Measurements from ENCODE around the gene CLPTM1L.

Gene CLPTM1L

GRCh38 chr5:1344975-1345838 is at the start of gene CLPTM1L:
Gene CLPTM1L, minus strand, starts transcription at chr5:1345099. Its CDS starts 258 bp downstream, at chr5:1344841.
- peak; percentile 55 to 82 for DNase-seq (ENCODE audit: extremely low read depth in 1 of 2, low read depth in 1 of 2)

DNA sequence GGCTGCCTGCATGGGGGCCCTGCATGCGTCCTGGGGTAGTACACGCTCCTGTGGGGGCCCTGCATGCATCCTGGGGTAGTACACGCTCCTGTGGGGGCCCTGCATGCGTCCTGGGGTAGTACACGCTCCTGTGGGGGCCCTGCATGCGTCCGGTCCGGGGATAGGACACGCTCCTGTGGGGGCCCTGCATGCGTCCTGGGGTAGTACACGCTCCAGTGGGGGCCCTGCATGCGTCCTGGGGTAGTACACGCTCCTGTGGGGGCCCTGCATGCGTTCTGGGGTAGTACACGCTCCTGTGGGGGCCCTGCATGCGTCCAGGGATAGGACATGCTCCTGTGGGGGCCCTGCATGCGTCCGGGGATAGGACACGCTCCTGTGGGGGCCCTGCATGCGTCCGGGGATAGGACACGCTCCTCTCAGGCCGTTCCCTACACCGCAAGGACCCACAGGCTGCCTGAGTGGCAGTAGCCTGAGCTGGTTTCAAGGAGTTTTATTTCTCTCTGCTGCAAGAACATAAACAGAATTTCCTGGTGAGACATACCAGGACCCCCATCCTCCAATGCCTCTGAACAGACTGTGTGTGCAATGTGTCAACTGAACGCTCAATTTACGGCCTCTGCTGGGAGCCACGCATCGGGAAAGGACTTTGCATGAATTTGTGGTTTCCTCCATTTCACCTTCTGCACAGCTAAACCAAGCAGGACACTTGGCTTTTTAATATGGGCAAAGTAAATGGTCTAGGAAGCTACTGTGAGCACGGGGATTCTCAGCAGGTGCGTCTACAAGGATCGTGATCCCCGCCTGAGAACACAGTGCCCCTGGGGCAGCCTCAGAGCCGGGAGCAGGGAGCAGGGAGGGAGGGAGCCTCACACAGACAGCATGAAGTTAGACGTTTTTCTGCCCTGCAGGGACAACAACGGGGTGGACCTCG is 48.9 kb upstream of the CLPTM1L start:
- DNase-seq (ENCODE audit: extremely low read depth in 1 of 2, low read depth in 1 of 2) = no peak

GRCh38 chr5:1392801-1393565 is 48.1 kb upstream of the CLPTM1L start:
- no peak for DNase-seq (ENCODE audit: extremely low read depth in 1 of 2, low read depth in 1 of 2)

DNA sequence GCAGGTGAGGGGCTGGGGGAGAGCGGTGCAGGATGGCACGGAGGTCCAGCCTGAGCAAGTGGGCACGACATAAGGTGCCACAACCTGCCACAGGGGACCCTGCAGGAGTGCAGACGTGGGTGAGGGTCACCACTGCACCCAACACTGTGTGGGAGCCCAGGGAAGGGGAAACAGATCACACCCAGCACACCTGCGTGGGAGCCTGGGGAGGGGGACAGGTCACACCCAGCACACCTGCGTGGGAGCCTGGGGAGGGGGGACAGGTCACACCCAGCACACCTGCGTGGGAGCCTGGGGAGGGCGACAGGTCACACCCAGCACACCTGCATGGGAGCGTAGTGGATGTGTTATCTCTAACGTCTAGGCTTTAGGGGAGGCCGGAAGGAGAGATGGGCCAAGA is 47.4 kb upstream of the CLPTM1L start:
- no peak for DNase-seq (ENCODE audit: extremely low read depth in 1 of 2, low read depth in 1 of 2)

DNA sequence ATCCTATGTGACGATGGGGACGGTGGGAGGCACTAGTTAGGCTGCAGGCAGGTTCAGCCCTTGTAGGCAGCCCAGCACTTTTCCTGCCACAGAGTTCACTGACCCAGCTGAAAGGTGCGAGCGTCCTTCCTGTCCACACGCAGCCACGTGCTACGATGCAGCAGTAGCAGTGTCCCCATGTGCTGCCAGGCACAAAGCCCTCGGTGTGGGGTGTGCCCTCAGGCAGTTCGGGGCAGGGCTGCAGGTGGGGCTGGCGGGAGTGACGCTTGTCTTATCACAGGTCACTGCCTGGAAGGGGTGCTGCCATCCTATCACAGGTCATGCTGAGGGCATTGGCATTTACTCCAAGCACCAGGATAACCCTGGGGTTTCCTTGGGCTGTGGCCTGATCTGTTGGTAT is 46.8 kb upstream of the CLPTM1L start:
- DNase-seq (ENCODE audit: extremely low read depth in 1 of 2, low read depth in 1 of 2) = no peak

- no peak for DNase-seq (ENCODE audit: extremely low read depth in 1 of 2, low read depth in 1 of 2)
These were observed 46.1 kb upstream of the CLPTM1L start for GRCh38 chr5:1390861-1391600.

DNA sequence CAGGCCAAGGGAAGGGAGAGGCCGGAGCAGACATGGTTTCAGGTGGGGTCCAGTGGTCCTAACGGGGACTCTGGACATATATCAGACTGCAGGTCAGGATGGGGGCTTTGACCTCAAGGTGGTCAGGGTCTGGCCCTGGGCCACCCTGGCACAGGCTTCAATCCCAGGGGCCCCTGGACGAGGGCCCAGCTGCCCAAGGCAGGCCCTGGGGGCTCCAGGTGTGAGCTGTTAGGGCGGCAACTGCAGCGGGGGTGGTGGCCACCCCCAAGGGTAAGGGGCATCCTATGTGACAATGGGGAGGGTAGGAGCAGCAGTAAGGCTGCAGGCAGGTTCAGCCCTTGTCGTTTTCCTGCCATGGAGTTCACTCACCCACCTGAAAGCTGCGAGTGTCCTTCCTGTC is 45.4 kb upstream of the CLPTM1L start:
- DNase-seq (ENCODE audit: extremely low read depth in 1 of 2, low read depth in 1 of 2) = no peak

DNA sequence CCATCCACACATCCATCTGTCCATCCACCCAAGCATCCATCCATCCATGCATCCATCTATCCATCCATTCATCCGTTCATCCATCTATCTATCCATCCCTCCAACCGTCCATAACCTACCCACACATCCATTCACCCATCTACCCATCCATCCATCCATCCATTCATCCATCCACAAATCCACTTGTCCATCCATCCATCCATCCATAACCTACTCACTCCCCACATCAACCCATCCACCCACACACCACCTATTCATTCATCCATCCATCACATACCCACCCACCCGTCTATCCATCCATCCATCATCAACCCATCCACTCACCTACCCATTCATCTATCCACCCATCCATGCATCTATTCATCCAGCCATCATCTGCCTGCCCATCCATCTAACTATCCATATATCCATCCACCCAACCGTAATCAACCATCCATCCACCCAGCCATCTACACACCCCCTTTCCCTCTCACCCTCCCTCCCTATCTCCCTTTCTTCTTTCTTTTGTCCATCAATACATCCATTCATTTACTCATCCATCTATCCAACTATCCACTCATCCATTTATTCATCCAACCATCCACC is 43.6 kb upstream of the CLPTM1L start:
- no peak for DNase-seq (ENCODE audit: extremely low read depth in 1 of 2, low read depth in 1 of 2)

DNA sequence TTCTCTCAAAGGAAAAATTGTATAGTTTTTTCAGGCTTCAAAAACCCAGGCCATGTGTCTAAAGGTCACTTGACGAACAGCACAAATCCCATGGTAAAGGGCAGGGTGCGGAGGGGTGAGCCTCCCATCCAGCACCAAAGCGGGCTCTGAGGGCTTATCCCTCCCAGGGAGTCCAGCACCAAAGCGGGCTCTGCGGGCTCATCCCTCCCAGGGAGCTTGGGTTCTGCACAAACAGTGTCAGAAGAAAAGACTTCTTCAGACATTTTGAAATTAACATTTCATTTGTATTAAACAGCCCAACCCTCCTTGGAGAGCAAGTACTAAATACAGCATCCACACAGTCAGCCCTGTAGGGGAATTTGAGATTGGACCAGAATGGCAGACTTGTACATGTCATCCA is 43.0 kb upstream of the CLPTM1L start:
- no peak for DNase-seq (ENCODE audit: extremely low read depth in 1 of 2, low read depth in 1 of 2)

DNA sequence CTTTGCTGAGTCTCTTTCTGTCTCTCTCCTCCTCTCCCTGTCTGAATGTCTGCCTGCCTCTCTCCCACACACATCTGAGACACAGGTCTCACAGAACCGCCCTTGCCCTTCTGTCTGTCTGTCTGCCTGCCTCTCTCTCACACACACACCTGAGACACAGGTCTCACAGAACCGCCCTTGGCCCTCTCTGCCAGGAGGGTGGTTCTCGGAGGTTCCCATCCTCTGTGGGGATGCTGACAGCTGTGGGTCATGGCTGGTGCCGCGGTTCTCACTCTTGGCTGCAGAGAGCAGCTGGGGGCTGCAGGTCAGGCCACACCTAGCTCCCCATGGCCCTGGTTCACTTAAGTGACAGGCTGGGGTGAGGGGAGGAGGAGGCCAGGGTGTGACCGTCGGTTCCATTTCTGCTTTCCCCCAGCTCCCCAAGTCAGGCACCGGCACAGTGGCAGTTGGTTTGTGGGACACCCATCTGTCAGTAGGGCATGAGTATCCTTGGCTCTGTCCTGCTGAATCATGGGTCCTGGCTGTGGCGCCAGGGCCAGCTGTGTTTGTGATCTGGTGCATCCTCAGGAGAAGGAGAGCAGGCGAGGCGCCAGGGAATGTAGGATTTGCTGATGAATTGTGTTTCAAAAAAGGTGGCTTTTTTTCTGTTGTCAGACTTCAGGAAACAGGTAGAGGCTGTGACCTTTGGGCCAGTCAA is 42.3 kb upstream of the CLPTM1L start:
- no peak for DNase-seq (ENCODE audit: extremely low read depth in 1 of 2, low read depth in 1 of 2)

GRCh38 chr5:1386274-1386717 is 41.4 kb upstream of the CLPTM1L start:
- peak; percentile 52 to 54 for DNase-seq (ENCODE audit: extremely low read depth in 1 of 2, low read depth in 1 of 2)

- peak; percentile 61 to 81 for DNase-seq (ENCODE audit: extremely low read depth in 1 of 2, low read depth in 1 of 2)
These were observed 40.7 kb upstream of the CLPTM1L start for GRCh38 chr5:1385395-1386273.

DNA sequence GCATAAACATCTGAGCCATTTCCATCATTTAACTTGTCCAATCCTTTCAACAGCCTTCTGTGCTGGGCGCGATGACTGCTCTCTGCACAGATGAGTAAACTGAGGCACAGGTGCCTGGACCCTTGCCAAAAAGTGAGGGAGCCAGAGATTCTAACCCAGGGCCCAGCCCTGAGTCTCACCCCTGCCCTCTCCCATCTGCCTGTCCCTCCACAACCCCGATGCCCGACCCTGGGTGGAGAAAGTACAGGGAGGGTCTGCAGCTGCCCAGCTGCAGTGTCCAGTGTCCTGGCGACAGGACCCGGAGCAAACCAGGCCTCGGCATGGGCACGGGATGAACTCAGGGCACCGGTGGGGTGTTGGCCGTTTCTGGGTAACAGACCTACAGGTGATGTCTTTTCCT is 39.6 kb upstream of the CLPTM1L start:
- DNase-seq (ENCODE audit: extremely low read depth in 1 of 2, low read depth in 1 of 2) = no peak

DNA sequence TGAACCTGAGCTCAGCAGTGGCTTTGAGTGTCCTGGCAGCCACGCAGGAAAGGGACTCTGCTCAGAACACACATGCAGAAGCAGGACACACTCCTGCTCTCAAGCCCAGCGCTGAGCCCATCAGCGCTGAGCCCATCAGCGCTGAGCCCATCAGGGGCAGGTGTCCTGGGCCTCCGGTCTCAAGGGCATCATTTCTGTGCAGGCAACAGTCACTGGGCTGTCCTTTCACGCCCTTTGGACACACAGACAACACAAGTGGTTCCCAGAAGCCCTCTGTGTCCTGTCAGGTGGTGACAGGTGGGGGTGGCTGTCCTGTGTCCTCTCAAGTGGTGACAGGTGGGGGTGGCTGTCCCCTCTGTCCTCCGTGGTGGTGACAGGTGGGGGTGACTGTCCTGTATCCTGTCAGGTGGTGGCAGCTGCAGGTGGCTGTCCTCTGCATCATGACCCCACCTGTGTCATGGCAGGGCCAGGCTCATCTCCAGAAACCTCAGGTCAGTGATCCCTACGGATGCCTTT is 39.0 kb upstream of the CLPTM1L start:
- DNase-seq (ENCODE audit: extremely low read depth in 1 of 2, low read depth in 1 of 2) = no peak

DNA sequence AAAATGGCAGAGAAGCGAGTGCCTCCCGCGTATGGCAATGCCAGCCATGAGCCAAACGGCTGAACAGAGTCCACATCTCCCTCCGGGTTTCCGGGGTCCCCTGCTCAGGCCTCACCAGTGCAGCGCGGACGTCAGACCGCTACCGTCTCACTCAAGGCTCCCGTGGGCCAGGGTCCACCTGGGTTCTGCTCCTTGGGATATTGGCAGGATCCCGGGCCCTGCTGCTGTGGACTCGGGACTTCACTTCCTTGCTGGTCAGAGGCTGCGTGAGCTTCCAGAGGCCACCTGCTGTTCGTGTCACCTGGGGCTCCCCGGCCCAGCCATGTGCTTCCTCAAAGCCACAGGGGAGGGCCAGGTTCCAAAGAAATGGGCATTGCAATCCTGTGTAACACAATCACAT is 38.4 kb upstream of the CLPTM1L start:
- DNase-seq (ENCODE audit: extremely low read depth in 1 of 2, low read depth in 1 of 2) = no peak

DNA sequence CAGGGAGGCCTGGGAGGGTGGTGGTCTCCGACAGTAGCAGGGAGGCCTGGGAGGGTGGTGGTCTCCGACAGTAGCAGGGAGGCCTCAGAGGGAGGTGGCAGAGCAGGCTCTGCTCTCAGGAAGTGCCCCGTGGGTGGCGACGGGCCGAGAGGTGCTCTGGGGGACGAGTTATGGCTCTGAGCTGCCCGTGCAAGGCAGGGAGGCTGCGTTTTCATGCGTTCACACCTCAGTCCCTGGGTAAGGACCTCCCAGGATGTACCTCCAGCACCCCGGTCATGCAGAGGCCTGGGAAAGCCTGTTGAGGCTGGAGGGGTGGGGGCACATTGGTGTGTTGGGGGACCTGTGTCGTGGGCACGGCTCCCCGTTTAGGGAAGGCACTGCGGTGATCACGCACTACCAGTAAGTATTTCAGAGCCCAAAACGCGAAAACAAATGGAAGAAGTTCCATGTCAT is 37.4 kb upstream of the CLPTM1L start:
- no peak for DNase-seq (ENCODE audit: extremely low read depth in 1 of 2, low read depth in 1 of 2)

GRCh38 chr5:1381370-1382247 is 36.7 kb upstream of the CLPTM1L start:
- no peak for DNase-seq (ENCODE audit: extremely low read depth in 1 of 2, low read depth in 1 of 2)
